Raji (cell line): ENCODE measurements around the gene KRTAP10-4.
"Not testable (repeated sequence)": the region's sequence is repeated elsewhere in the genome, so short reads cannot be mapped to it uniquely, and the experiment has no call there.

Experiments
- POLR2A ChIP-seq: IDR thresholded peaks from 2 replicates; pipeline ENCODE4 v1.6.1; 2011; ENCODE audit warnings: low read depth, low read length, control low read depth; ENCODE audit not compliant: insufficient read depth

Gene KRTAP10-4

DNA sequence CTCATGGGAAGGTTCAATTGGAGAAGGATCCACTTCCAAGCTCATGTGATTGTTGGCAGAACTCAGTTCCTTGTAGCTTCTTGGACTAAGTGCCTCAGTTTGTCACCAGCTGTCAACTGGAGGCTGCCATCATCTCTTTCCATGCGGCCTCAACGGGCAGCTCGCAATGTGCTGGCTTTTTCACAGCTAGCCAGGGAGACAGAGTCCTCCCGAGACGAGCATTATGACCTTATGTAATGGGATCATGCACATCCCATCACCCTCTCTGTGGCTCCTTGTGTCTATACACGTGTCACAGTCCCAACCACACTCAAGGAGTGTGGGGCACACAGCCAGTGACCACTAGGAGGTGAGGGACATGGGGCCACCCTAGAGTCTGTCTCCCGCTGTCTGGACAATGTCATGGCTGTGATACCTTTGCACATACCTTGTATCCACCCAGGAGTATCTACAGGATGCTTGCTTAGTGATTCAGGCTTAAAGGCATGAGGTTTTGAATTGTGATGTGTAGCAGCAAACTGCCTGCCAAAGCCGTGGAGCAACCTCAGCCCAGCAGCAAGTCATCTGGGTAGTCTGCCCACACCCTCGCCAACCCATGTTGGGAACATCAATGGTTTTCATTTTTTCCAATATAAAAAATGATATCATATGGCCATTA lies 22.7 kb downstream of the KRTAP10-4 start:
- no peak for TF ChIP-seq POLR2A

DNA sequence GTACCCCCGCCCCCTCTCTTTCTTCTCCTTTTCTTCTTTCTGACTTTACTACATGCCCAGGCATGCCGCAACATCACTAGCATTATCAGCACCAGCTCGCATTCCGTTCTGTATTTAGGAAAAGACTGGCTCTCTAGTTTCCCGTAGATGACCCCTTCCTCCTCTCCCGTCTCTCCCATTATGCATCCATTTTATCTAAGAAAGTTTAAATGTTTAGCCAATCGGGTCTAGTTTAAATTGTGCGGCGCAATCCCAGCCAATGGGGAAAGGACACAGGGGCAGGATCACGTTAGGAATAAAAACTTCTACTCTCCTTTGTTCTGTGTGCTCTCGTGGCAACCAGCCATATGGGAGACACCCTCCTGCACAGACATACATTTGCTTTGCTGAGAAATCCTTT lies 24.5 kb downstream of the KRTAP10-4 start:
- TF ChIP-seq POLR2A: no peak

DNA sequence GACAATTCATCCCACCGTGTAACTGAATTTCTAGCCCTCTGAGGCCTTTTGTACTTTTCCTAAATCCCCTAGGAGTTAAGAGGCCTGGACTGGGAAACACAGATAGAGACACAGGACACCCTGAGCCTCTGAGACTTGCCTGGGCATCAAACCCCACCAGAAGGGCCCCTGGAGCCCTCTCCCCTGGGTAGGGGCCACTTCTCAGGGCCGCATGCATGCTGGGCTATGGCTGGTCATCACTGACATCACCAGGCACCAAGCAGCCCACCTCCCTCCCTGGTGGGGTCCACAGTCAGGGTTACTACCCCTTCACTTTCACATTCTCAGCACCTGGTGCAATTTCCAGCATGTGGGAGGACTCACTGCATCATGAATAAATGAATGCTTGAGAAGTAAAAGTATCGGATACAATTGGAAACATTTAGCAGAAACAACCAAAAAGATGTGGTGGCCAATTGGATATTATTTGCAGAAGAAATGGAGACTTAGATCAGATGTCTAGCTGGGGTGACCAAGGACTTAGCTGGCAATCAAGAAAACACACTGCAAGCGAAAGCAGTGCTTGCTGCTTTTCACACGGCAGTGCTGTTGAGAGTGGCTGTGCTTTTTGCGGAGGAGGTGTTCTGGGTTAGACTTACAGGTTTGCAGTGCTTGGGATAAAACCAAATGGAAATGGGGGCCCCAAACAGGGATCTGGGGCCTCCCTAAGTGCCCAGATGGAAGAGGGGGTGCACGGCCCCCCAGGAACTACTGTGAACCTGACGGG lies 25.9 kb downstream of the KRTAP10-4 start:
- no peak for TF ChIP-seq POLR2A

DNA sequence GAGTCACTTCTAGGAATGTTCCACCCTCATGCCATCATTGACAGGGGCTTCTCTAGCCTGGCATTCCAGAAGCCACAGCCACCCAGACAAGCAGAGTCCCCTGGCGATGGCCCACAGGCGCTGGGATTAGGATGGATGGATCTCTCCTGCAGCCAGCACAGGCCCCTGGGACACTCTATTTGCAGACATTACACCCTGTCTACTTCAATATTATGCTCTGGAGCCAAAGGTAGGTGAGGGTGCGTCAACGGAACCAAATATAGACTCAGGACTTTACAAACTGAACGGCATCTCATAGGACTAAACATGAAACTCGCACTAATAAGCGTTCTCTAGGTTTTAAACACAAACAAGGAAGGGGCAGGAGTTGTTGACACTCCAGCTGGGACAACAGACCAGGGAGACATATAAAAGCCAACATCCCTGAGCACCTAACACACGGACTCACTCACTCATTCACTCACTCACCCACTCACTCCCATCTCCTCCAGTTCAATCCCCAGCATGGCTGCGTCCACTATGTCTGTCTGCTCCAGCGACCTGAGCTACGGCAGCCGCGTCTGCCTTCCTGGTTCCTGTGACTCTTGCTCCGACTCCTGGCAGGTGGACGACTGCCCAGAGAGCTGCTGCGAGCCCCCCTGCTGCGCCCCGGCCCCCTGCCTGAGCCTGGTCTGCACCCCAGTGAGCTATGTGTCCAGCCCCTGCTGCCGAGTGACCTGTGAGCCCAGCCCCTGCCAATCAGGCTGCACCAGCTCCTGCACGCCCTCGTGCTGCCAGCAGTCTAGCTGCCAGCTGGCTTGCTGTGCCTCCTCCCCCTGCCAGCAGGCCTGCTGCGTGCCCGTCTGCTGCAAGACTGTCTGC lies 26.8 kb downstream of the KRTAP10-4 start, which contains the start of gene KRTAP10-7:
KRTAP10-7 (plus strand) TSS at position 480 of the 861 bp plus-strand sequence; CDS start at position 505, 25 bp downstream.
- not testable (repeated sequence) for TF ChIP-seq POLR2A

DNA sequence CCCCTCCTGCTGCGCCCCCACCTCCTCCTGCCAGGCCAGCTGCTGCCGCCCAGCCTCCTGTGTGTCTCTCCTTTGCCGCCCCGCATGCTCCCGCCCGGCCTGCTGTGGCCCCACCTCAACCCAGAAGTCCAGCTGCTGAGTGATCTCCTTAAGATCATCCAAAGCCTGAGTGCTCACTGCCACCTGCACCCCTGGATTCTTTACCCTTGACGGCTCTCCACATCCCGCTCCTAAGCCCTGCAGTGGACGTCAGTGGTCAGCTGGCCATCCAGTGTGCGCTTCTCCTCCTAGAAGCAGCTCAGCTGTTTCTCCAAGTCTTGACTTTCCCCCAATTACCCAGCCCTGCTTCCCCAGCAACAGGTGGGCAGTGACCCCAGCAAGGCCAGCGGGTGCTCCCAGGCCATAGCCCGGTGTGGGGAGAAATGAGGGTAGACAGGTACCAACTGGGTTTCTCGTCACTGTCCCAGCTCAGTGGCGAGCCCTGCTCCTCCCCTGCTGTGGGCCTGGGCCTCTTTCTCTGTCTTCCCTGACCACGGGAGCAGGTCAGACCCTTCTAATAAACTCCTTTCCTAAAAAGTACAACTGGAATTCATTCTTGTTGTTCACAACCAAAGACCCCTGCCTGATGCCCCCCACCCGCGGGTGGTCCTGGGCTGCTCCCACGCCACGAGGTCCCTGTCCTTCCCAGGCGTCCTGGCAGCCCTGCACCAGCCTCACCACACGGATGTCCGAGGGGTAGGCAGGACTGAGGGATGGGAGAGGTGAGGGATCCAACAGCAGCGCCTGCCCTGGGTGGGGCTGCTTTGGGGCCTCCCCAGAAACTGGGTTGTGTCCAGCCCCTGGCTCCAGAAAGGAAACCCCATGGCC lies 28.3 kb downstream of the KRTAP10-4 start:
- TF ChIP-seq POLR2A: no peak

DNA sequence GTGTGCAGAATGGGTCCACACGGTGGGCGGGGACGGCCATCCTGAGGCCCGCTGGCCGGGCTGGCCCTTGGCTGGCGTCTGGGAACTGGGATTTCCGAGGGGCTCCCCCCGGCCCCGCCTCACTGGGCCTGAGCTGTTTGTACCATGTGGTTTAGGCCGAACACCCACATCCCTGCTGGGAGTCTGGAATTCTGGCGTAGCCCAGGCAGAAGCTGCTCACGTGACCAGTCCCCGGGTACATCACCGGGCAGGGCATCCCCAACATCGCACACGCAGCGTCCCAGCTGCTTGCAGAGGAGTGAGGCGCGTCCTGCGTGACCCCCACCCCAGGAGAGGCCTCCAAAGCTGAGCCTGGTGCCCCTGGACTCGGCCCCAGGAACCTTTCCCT lies 28.9 kb downstream of the KRTAP10-4 start:
- TF ChIP-seq POLR2A: no peak

DNA sequence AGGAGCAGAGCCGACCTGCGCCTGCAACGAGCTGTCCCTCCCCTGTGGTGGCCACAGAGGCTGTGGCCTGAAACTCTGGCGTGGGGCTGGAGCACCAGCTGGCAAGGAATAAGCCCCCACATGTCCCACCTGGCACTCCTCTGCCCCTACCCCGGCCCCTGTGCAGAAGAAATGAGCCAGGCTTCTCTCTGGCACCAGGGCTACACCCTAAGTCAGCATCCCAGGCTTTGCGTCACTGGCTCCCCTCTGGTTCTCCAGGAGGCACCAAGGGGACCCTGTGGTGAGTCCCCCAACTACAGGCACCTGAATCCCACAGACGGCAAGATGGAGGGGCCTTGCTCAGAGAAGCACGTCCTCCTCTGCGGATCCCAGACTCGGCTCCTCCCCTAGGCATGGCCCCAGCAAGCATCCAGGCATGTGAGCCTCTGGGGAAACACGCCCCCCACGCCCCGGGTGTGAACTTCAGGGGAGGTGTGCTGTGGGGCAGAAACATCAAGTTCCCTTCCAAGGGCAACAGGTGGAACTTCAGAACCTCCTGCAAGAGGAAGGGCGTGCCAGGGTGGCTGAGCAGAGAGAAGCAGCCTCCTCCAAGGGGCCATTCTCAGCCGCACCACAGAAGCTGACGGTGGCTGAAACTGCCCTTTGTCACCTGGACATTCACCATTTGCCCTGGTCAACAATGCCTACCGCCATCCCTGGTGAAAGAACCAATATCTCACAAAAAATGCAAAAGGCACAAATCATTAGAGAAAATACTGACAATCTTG lies 29.8 kb downstream of the KRTAP10-4 start:
- TF ChIP-seq POLR2A: no peak

DNA sequence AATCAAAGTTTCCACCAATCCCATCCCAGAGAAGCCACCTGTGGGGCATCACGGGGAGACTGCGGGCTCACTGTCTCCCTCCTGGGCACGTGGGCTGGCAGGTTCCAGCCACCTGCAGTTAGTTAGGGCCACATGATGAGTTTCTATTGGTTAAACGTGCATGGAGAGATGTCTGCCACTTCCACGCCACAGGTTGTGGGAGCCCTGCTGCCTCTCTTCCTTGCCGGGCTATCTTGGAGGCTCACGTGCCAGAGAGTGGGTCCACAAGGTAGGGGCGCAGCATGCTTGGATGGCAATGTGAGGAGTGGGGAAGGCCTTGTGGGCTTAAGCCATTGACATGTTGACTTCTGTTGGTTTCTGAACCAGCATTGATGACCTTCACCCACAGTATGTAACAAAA lies 30.4 kb downstream of the KRTAP10-4 start:
- no peak for TF ChIP-seq POLR2A

DNA sequence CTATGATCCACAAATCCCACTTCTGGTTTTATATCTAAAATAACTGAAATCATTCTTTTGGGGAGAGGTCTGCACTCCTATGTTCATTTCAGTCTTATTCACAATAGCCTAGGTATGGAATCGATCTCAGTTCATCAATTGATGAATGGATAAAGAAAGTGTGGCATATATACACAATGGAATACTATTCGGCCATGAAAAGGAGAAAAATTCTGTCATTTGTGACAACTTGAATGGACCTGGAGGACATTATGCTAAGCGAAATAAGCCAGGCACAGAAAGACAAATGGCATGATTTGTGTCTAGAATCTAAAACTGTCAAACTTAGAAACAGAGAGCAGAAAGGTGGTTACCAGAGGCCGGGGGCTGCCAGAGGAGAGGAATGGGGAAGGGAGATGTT lies 33.0 kb downstream of the KRTAP10-4 start:
- TF ChIP-seq POLR2A: no peak

DNA sequence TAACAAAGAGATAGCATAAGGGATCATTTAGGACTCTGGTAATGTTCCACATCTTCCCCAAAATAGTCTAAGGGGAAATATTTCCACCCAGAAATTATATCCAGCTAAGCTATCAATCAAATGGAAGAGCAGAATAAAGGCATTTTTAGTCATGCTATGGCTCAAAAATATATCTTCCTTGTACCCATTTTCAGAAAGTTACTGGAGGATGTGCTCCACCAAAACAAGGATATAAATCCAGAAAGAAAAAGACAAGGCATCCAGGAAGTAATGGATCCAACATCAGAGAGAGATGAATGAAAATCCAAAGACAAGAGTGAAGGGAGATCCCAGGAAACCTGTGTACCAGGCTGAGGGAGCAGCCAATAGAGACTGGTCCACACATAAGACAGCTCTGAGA lies 35.7 kb downstream of the KRTAP10-4 start:
- TF ChIP-seq POLR2A: no peak

DNA sequence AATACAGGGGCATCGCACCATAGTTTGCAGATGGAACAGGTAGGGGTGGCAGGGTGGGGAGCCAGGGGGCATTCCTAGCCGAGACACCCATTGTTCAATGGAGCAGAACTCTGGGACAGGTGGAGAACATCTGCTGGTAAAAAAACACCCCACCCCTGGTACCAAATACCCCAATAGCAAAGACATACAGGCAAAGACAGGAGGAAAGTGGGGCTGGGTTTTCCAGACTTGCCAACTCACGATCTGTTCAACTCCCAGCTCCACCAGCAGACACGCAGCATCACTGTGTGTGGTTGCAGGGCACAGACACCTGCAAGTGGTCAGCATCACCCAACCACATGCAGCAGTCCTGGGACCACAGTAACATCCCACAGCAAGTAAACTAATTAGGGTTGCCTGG lies 38.0 kb downstream of the KRTAP10-4 start:
- no peak for TF ChIP-seq POLR2A

DNA sequence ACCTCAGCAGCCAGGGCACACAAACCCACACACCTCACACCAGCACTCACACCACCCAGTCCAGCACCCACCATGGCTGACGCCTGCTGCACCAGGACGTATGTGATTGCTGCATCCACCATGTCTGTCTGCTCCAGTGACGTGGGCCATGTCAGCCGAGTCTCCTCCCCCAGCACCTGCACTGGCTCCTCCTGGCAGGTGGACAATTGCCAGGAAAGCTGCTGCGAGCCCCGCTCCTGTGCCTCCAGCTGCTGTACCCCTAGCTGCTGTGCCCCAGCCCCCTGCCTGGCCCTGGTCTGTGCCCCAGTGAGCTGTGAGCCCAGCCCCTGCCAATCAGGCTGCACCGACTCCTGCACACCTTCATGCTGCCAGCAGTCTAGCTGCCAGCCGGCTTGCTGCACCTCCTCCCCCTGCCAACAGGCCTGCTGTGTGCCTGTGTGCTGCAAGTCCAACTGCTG lies 38.5 kb downstream of the KRTAP10-4 start, which contains the start of gene KRTAP10-8:
KRTAP10-8 (plus strand) TSS at position 51 of the 458 bp plus-strand sequence; CDS start at position 73, 22 bp downstream.
- TF ChIP-seq POLR2A: no peak

DNA sequence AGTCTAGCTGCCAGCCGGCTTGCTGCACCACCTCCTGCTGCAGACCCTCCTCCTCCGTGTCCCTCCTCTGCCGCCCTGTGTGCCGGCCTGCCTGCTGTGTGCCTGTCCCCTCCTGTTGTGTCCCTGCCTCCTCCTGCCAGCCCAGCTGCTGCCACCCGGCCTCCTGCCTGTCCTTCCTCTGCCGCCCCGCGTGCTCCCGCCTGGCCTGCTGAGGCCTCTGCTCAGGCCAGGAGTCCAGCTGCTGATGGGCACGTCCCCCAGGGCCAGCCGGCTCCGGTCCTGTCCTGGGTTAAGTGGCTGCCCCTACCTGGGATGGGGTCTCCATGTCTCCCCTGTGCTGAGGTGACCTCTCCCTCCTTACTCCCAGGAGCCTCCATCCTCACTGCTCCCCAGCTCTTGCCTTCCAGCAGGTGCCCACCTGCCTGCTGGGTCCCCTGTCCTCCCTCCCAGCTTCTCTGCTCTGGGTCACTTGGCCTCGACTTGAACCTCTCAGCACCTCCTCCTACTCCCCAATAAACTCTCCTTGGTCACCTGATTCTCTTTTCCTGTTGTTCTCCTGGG lies 39.2 kb downstream of the KRTAP10-4 start:
- no peak for TF ChIP-seq POLR2A

DNA sequence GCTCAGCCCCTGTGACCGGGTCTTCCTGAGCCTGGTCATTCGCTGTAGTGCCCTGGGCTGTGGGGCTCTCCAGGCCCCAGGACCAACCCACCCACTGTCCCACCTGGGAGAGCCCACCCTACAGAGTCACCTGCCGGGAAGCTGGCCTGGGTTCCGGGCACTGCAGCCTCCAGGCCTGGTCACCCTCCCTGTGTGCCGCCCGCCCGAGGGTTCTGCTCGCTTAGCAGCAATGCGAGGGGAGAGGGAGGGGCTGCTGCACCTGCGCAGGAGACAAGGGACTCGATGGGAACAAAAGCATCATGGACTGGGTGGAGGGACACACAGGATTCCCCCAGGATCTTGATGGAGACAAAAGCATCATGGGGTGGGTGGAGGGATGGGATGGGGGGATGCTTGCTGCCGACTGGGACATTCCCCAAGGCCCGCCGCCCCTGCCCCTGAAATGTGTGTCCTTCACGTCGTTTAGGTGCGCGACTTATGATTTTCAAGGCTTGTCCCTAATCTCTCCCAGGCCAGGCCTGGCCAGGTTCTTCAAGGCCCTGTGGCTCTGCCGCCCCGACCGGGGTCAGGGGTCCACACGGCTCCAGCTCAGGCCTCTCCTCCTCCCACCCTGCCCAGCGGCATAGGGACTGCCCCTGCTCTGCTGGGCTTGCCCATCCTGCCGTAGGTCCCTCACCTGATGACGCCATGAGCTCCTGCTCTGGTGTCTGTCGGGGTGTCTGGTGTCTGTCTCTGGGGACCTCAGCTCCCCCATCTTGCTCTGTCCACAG lies 40.0 kb downstream of the KRTAP10-4 start:
- TF ChIP-seq POLR2A: no peak
